Panc1 (cell line): Measurements from ENCODE around the gene RAPGEF1. TPM values are rescaled to one million over a fixed set of nuclear protein-coding genes. Genes with fewer than 3 reads are reported as not detected.

Source experiments
- ATAC-seq: fragments of 200-7000 bp; cut with Tn5 transposase; 2 replicates; pipeline ENCODE4 v1.9.1; 2020; ENCODE audit warnings: mild to moderate bottlenecking, moderate library complexity
- BruUV-seq: library from RNA; stranded (reverse); fragments of 400-500 nt; replicated peaks from 2 replicates; lab custom pipeline; 2021; lab: Mats Ljungman, UMichigan
- CTCF ChIA-PET: fragments of 300-600 bp; sonication (Branson Sonifier 250); formaldehyde crosslinking; loops from one replicate; lab custom pipeline; 2022; ENCODE audit warnings: antibody characterized with exemption; lab: Charles Lee
- POLR2A ChIA-PET: fragments of 300-600 bp; sonication (Branson Sonifier 250); formaldehyde crosslinking; loops from one replicate; lab custom pipeline; 2022; ENCODE audit warnings: antibody characterized with exemption; lab: Charles Lee
- DNase-seq: peaks from one replicate; pipeline ENCODE4 v3.0.0-alpha.2; 2010; ENCODE audit warnings: low read depth, low spot score
- H3K27ac ChIP-seq: 2 replicates; pipeline ENCODE4 v1.5.1; 2011; ENCODE audit warnings: mild to moderate bottlenecking, low read length, inconsistent platforms
- H3K27me3 ChIP-seq: fragments of 200-500 bp; sonication (Bioruptor generic); 2 replicates; pipeline ENCODE4 v1.6.0; 2014; ENCODE audit warnings: low read length, inconsistent platforms; ENCODE audit not compliant: control insufficient read depth, insufficient read depth
- H3K36me3 ChIP-seq: fragments of 200-500 bp; sonication (Bioruptor generic); 2 replicates; pipeline ENCODE4 v1.5.1; 2014; ENCODE audit warnings: inconsistent platforms, mild to moderate bottlenecking, low read length, moderate library complexity; ENCODE audit not compliant: control insufficient read depth, insufficient read depth
- H3K4me1 ChIP-seq: 2 replicates; pipeline ENCODE4 v1.5.1; 2011; ENCODE audit warnings: inconsistent platforms, mild to moderate bottlenecking, low read length, moderate library complexity; ENCODE audit not compliant: control insufficient read depth, insufficient read depth
- H3K4me3 ChIP-seq, 2 experiments: 2 replicates each; pipeline ENCODE4 v1.5.1; 2011 to 2012; ENCODE audit warnings: low read depth in 2 of 2, low read length in 2 of 2, mild to moderate bottlenecking in 2 of 2, inconsistent platforms in 1 of 2, moderate library complexity in 1 of 2
- H3K9me3 ChIP-seq: fragments of 200-500 bp; sonication (Bioruptor generic); 2 replicates; pipeline ENCODE4 v1.5.1; 2014; ENCODE audit warnings: low read depth, mild to moderate bottlenecking, inconsistent platforms, low read length, moderate library complexity; ENCODE audit not compliant: control insufficient read depth, insufficient read depth
- POLR2AphosphoS5 ChIP-seq: IDR thresholded peaks from 2 replicates; pipeline ENCODE4 v1.6.1; 2012; ENCODE audit warnings: mild to moderate bottlenecking, low read depth, low read length, moderate library complexity
- SIN3A ChIP-seq: IDR thresholded peaks from 2 replicates; pipeline ENCODE4 v1.6.1; 2012; ENCODE audit warnings: low read depth, mild to moderate bottlenecking, low read length, moderate library complexity, borderline replicate concordance; ENCODE audit not compliant: insufficient read depth
- TCF7L2 ChIP-seq: IDR thresholded peaks from 2 replicates; pipeline ENCODE4 v1.6.1; 2011; ENCODE audit warnings: mild to moderate bottlenecking, low read depth, low read length, inconsistent platforms
- in situ Hi-C: cut with HindIII; loops from 2 replicates; pipeline ENCODE4 v1.10.0; 2016; ENCODE audit warnings: low sequenced_read_pairs, low pct_unique_long_range_greater_than_20kb
- intact Hi-C: fragments of 100-400 bp; cut with micrococcal nuclease; formaldehyde crosslinking; loops from one replicate; pipeline ENCODE4 v1.10.0; 2022; ENCODE audit not compliant: unreplicated experiment
- total RNA-seq: library from RNA; stranded (reverse); gene quantifications from one replicate; pipeline ENCODE4 v1.2.1, GENCODE V29; 2021; ENCODE audit not compliant: unreplicated experiment
- TF ChIP-seq, protein P1 (sequence below), 2 experiments: IDR thresholded peaks; 2 replicates each; pipeline ENCODE4 v1.6.1; 2011 to 2012; ENCODE audit warnings: low read depth in 2 of 2, control low read depth in 1 of 2, low read length in 1 of 2, mild to moderate bottlenecking in 1 of 2, moderate library complexity in 1 of 2; ENCODE audit not compliant: insufficient read depth in 1 of 2
- TF ChIP-seq, protein P2 (sequence below): fragments of 450-650 bp; IDR thresholded peaks from 2 replicates; pipeline ENCODE4 v1.5.1; 2017; ENCODE audit warnings: mild to moderate bottlenecking

Gene RAPGEF1
- total RNA-seq, 1 experiment from 2014 or later, result 86.8 TPM

DNA sequence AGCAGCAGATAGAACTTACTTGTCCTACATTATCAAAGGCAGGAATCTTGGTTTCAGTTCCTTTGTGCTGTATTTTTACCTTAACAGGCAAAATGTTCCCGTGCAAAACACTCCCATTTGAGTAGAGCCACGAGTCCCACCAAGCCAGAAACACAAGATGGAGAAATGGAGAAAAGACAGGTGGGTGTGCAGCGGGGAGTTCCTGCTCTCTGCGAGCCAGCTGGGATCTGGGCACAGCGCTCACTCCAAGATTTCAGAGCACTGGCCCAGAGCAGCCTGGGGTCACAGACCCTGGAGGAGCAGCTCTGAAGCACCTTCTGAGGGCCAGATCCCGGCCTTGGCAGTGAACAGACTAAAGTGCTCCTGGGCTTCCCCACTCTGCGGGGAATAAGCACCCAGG, 211.7 kb downstream of the RAPGEF1 start:
- Histone ChIP-seq H3K36me3 (no peaks in the 10 kb centered on the region), H3K4me3 (no peak overlapping the region), H3K27me3 (no peaks in the 10 kb centered on the region), H3K9me3 (no peaks in the 10 kb centered on the region), H3K27ac (no peak overlapping the region), H3K4me1 (0 out of 2 replicates have a peak, but pooled peaks cover 5% of the 10 kb centered on the region)
- in situ Hi-C loops (no loop called here), intact Hi-C loops (no loop called here)
- no peak for DNase-seq
- ChIA-PET CTCF (no interaction called here), POLR2A (no interaction called here)
- BruUV-seq, result no TSS peak
- no peak for ATAC-seq
- TF ChIP-seq, protein P1, sequence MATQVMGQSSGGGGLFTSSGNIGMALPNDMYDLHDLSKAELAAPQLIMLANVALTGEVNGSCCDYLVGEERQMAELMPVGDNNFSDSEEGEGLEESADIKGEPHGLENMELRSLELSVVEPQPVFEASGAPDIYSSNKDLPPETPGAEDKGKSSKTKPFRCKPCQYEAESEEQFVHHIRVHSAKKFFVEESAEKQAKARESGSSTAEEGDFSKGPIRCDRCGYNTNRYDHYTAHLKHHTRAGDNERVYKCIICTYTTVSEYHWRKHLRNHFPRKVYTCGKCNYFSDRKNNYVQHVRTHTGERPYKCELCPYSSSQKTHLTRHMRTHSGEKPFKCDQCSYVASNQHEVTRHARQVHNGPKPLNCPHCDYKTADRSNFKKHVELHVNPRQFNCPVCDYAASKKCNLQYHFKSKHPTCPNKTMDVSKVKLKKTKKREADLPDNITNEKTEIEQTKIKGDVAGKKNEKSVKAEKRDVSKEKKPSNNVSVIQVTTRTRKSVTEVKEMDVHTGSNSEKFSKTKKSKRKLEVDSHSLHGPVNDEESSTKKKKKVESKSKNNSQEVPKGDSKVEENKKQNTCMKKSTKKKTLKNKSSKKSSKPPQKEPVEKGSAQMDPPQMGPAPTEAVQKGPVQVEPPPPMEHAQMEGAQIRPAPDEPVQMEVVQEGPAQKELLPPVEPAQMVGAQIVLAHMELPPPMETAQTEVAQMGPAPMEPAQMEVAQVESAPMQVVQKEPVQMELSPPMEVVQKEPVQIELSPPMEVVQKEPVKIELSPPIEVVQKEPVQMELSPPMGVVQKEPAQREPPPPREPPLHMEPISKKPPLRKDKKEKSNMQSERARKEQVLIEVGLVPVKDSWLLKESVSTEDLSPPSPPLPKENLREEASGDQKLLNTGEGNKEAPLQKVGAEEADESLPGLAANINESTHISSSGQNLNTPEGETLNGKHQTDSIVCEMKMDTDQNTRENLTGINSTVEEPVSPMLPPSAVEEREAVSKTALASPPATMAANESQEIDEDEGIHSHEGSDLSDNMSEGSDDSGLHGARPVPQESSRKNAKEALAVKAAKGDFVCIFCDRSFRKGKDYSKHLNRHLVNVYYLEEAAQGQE (IDR thresholded peaks at IDR 0.05; ENCODE audit: insufficient read depth in 1 of 2, low read depth in 2 of 2, low read length in 1 of 2), result no peak
- TF ChIP-seq TCF7L2 (no peak), POLR2AphosphoS5 (no peak), SIN3A (no peak)
- TF ChIP-seq, protein P2, sequence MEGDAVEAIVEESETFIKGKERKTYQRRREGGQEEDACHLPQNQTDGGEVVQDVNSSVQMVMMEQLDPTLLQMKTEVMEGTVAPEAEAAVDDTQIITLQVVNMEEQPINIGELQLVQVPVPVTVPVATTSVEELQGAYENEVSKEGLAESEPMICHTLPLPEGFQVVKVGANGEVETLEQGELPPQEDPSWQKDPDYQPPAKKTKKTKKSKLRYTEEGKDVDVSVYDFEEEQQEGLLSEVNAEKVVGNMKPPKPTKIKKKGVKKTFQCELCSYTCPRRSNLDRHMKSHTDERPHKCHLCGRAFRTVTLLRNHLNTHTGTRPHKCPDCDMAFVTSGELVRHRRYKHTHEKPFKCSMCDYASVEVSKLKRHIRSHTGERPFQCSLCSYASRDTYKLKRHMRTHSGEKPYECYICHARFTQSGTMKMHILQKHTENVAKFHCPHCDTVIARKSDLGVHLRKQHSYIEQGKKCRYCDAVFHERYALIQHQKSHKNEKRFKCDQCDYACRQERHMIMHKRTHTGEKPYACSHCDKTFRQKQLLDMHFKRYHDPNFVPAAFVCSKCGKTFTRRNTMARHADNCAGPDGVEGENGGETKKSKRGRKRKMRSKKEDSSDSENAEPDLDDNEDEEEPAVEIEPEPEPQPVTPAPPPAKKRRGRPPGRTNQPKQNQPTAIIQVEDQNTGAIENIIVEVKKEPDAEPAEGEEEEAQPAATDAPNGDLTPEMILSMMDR, result no peak

Other genes with a start within 250 kb of the RAPGEF1 start
- gene POMT1, start 237.2 kb downstream of the RAPGEF1 start, total RNA-seq, result 58.0 TPM
- 30.2 TPM for gene UCK1, start 208.8 kb downstream of the RAPGEF1 start, total RNA-seq
- gene PRRT1B, start 194.6 kb downstream of the RAPGEF1 start, total RNA-seq, result 1.1 TPM